Tongue (tissue), 2 donors: Measurements from ENCODE around the gene PDCD5. TPM values are rescaled to one million over a fixed set of nuclear protein-coding genes. Genes with fewer than 3 reads are reported as not detected.
"Not testable (repeated sequence)": the region's sequence is repeated elsewhere in the genome, so short reads cannot be mapped to it uniquely, and the experiment has no call there.

Experiments used
- DNase-seq: peaks from one replicate; pipeline ENCODE4 v3.0.0-alpha.2; 2015
- total RNA-seq: library from RNA; depleted of rRNA; stranded (reverse); fragments of >200 nt; gene quantifications from one replicate; pipeline ENCODE4 v1.2.3, GENCODE V29; 2014

PDCD5 gene
- total RNA-seq, 1 donor from 2014 or later: 91.8 TPM

- DNase-seq: no peak
Observed at GRCh38 chr19:32580353-32580900, 563 bp upstream of the PDCD5 start.

GRCh38 chr19:32581705-32582179, 752 bp downstream of the PDCD5 start:
- peak; percentile 34 for DNase-seq

- DNase-seq: not testable (repeated sequence)
Observed at GRCh38 chr19:32587747-32588504, 6.9 kb downstream of the PDCD5 start.

- no peak for DNase-seq
Observed at GRCh38 chr19:32594021-32594420, 13.0 kb downstream of the PDCD5 start.

- DNase-seq: no peak
Observed at GRCh38 chr19:32595491-32595890, 14.5 kb downstream of the PDCD5 start.

GRCh38 chr19:32598022-32598421, 17.0 kb downstream of the PDCD5 start:
- DNase-seq: no peak

- DNase-seq: no peak
Observed at GRCh38 chr19:32599258-32599657, 18.3 kb downstream of the PDCD5 start.

GRCh38 chr19:32599736-32600157, 18.8 kb downstream of the PDCD5 start:
- DNase-seq: peak; percentile 75

- no peak for DNase-seq
Observed at GRCh38 chr19:32603961-32604360, 23.0 kb downstream of the PDCD5 start.

- DNase-seq: no peak
Observed at GRCh38 chr19:32605544-32605943, 24.6 kb downstream of the PDCD5 start.

- DNase-seq: no peak
Observed at GRCh38 chr19:32606289-32606688, 25.3 kb downstream of the PDCD5 start.

GRCh38 chr19:32607479-32607878, 26.5 kb downstream of the PDCD5 start:
- DNase-seq: no peak

- DNase-seq: no peak
Observed at GRCh38 chr19:32611161-32611560, 30.2 kb downstream of the PDCD5 start.

- DNase-seq: no peak
Observed at GRCh38 chr19:32613008-32613407, 32.0 kb downstream of the PDCD5 start.

- DNase-seq: no peak
Observed at GRCh38 chr19:32614916-32615315, 33.9 kb downstream of the PDCD5 start.

GRCh38 chr19:32615569-32615968, 34.6 kb downstream of the PDCD5 start:
- no peak for DNase-seq

- no peak for DNase-seq
Observed at GRCh38 chr19:32619051-32619685, 38.2 kb downstream of the PDCD5 start.

- no peak for DNase-seq
Observed at GRCh38 chr19:32622002-32622401, 41.0 kb downstream of the PDCD5 start.

- DNase-seq: no peak
Observed at GRCh38 chr19:32624410-32624809, 43.4 kb downstream of the PDCD5 start.

GRCh38 chr19:32626969-32627368, 46.0 kb downstream of the PDCD5 start:
- DNase-seq: no peak

GRCh38 chr19:32627714-32628270, 46.8 kb downstream of the PDCD5 start:
- no peak for DNase-seq

GRCh38 chr19:32630338-32630737, 49.3 kb downstream of the PDCD5 start:
- DNase-seq: no peak

GRCh38 chr19:32631381-32631780, 50.4 kb downstream of the PDCD5 start:
- no peak for DNase-seq
